Fibroblast of lung (primary cell): Measurements from ENCODE around the gene KRTAP9-3.

Source experiments
- CTCF ChIP-seq, 2 donors: IDR thresholded peaks in 1 of 2; conservative IDR thresholded peaks in 1 of 2; 1 replicate in 1 of 2; 2 replicates in 1 of 2; pipeline ENCODE4 v1.5.1; 2011 to 2012; ENCODE audit warnings: low read length in 2 of 2, control low read depth in 1 of 2, inconsistent platforms in 1 of 2, low read depth in 1 of 2, mild to moderate bottlenecking in 1 of 2
- EZH2 ChIP-seq: IDR thresholded peaks from 2 replicates; pipeline ENCODE4 v1.5.1; 2012; ENCODE audit warnings: low read length, control low read depth, mild to moderate bottlenecking; ENCODE audit errors: missing control alignments

- TF ChIP-seq EZH2 (no peak), CTCF (conservative IDR thresholded peaks at IDR 0.05 in 1 of 2, IDR thresholded peaks at IDR 0.05 in 1 of 2; ENCODE audit: low read depth in 1 of 2, low read length in 2 of 2) (no peak)
Measured at GRCh38 chr17:41265078-41265477, 32.8 kb downstream of the KRTAP9-3 start, which contains the start of gene KRTAP9-6.
